SK-N-SH (cell line): ENCODE data around the gene DNMT3A. TPM values are rescaled to one million over a fixed set of nuclear protein-coding genes. Genes with fewer than 3 reads are reported as not detected.

Experiments
- CTCF ChIA-PET: fragments of 300-600, 350-600 bp; formaldehyde crosslinking; extraction: SDS; loops from one replicate; lab custom pipeline; 2021; lab: Yijun Ruan, JAX
- POLR2A ChIA-PET: fragments of 350-600 bp; sonication (Branson Sonifier 250); formaldehyde crosslinking; extraction: SDS; loops from one replicate; lab custom pipeline; 2020; ENCODE audit warnings: antibody characterized with exemption, inconsistent platforms; lab: Yijun Ruan, JAX
- DNase-seq: peaks from one replicate; pipeline ENCODE4 v3.0.0; 2012
- H2AFZ ChIP-seq: fragments of 200-600 bp; sonication (generic); 2 replicates; pipeline ENCODE4 v1.8.1; 2016; ENCODE audit warnings: antibody characterized with exemption, mild to moderate bottlenecking, low read depth
- H3F3A ChIP-seq: fragments of 200-600 bp; sonication (generic); replicated peaks from 2 replicates; pipeline ENCODE3; 2016; ENCODE audit warnings: antibody characterized with exemption, mild to moderate bottlenecking; ENCODE audit not compliant: insufficient read depth
- H3K27ac ChIP-seq, 2 experiments: fragments of 200-500 bp in 1 of 2; fragments of 200-600 bp in 1 of 2; sonication (Bioruptor generic) in 1 of 2; sonication (generic), shearing (Covaris generic) in 1 of 2; 2 replicates each; pipeline versions ENCODE4 v1.5.1 to v1.6.1; 2014 to 2016; ENCODE audit warnings: low read depth in 2 of 2, inconsistent platforms in 1 of 2, low read length in 1 of 2, mild to moderate bottlenecking in 1 of 2, mixed read lengths in 1 of 2
- H3K27me3 ChIP-seq: fragments of 200-600 bp; sonication (generic), shearing (Covaris generic); 2 replicates; pipeline ENCODE4 v1.6.1; 2016; ENCODE audit warnings: mixed run types; ENCODE audit not compliant: insufficient read depth
- H3K36me3 ChIP-seq, 2 experiments: fragments of 200-500 bp in 1 of 2; fragments of 200-600 bp in 1 of 2; sonication (Bioruptor generic) in 1 of 2; sonication (generic) in 1 of 2; replicated peaks in 1 of 2; 2 replicates each; pipeline versions ENCODE3 to v1.5.1; 2014 to 2016; ENCODE audit warnings: low read length in 1 of 2, mild to moderate bottlenecking in 1 of 2; ENCODE audit not compliant: insufficient read depth in 2 of 2, control insufficient read depth in 1 of 2
- H3K4me1 ChIP-seq, 2 experiments: fragments of 200-500 bp in 1 of 2; fragments of 200-600 bp in 1 of 2; sonication (Bioruptor generic) in 1 of 2; sonication (generic), shearing (Covaris generic) in 1 of 2; 2 replicates each; pipeline versions ENCODE4 v1.5.1 to v1.6.1; 2014 to 2016; ENCODE audit warnings: low read depth in 1 of 2, low read length in 1 of 2, mixed run types in 1 of 2; ENCODE audit not compliant: insufficient read depth in 2 of 2, control insufficient read depth in 1 of 2
- H3K4me2 ChIP-seq: fragments of 200-600 bp; sonication (generic), shearing (Covaris generic); 2 replicates; pipeline ENCODE4 v1.6.1; 2017; ENCODE audit warnings: mixed run types
- H3K4me3 ChIP-seq, 2 experiments: fragments of 200-500 bp in 1 of 2; fragments of 200-600 bp in 1 of 2; sonication (Bioruptor generic) in 1 of 2; sonication (generic), shearing (Covaris generic) in 1 of 2; 2 replicates each; pipeline versions ENCODE4 v1.5.1 to v1.8.1; 2014 to 2016; ENCODE audit warnings: low read depth in 2 of 2, inconsistent platforms in 1 of 2, low read length in 1 of 2, mild to moderate bottlenecking in 1 of 2, mixed read lengths in 1 of 2, moderate library complexity in 1 of 2
- H3K79me2 ChIP-seq: fragments of 200-600 bp; sonication (generic); 2 replicates; pipeline ENCODE4 v1.8.1; 2017; ENCODE audit warnings: mild to moderate bottlenecking; ENCODE audit not compliant: insufficient read depth
- H3K9ac ChIP-seq: fragments of 200-600 bp; sonication (generic); 2 replicates; pipeline ENCODE4 v1.6.1; 2017; ENCODE audit warnings: mixed run types
- H3K9me2 ChIP-seq: fragments of 200-600 bp; sonication (generic); 2 replicates; pipeline ENCODE4 v1.6.1; 2017; ENCODE audit warnings: mixed run types
- H3K9me3 ChIP-seq: fragments of 200-600 bp; sonication (generic); 2 replicates; pipeline ENCODE4 v1.6.1; 2017; ENCODE audit warnings: mixed run types, mild to moderate bottlenecking, moderate library complexity
- H4K20me1 ChIP-seq: fragments of 200-600 bp; sonication (generic); 2 replicates; pipeline ENCODE4 v1.6.1; 2017; ENCODE audit warnings: mild to moderate bottlenecking, mixed run types; ENCODE audit not compliant: insufficient read depth
- CHD2 ChIP-seq: fragments of 150-350 bp; IDR thresholded peaks from 2 replicates; pipeline ENCODE4 v1.6.1; 2018; ENCODE audit warnings: low read length; ENCODE audit not compliant: partially characterized antibody
- ELF1 ChIP-seq: IDR thresholded peaks from 2 replicates; pipeline ENCODE4 v1.4.0; 2012
- EP300 ChIP-seq, 2 experiments: IDR thresholded peaks; 2 replicates each; pipeline versions ENCODE4 v1.4.0 to v1.6.1; 2012; ENCODE audit warnings: borderline replicate concordance in 1 of 2, low read depth in 1 of 2, low read length in 1 of 2
- FOSL2 ChIP-seq: IDR thresholded peaks from 2 replicates; pipeline ENCODE4 v1.4.0; 2012; ENCODE audit warnings: low read depth, mild to moderate bottlenecking, moderate library complexity, borderline replicate concordance
- FOXJ3 ChIP-seq: sonication (generic); formaldehyde crosslinking; IDR thresholded peaks from 2 replicates; pipeline ENCODE4 v1.5.1; 2020; ENCODE audit warnings: mild to moderate bottlenecking, missing genetic modification reagents
- GATA2 ChIP-seq: sonication (generic); formaldehyde crosslinking; IDR thresholded peaks from 2 replicates; pipeline ENCODE4 v1.5.0; 2020; ENCODE audit warnings: mild to moderate bottlenecking, missing genetic modification reagents
- MEF2A ChIP-seq: IDR thresholded peaks from 2 replicates; pipeline ENCODE4 v1.4.0; 2012; ENCODE audit warnings: low read depth, borderline replicate concordance
- NFIC ChIP-seq: IDR thresholded peaks from 2 replicates; pipeline ENCODE4 v1.4.0; 2012; ENCODE audit warnings: borderline replicate concordance
- POLR2AphosphoS5 ChIP-seq: IDR thresholded peaks from 2 replicates; pipeline ENCODE4 v1.6.1; 2012; ENCODE audit warnings: low read depth, low read length
- RAD21 ChIP-seq: IDR thresholded peaks from 2 replicates; pipeline ENCODE4 v1.6.1; 2012; ENCODE audit warnings: mild to moderate bottlenecking, low read length
- RCOR1 ChIP-seq: fragments of 150-350 bp; IDR thresholded peaks from 2 replicates; pipeline ENCODE4 v1.6.1; 2017; ENCODE audit warnings: antibody characterized with exemption, low read length
- SIN3A ChIP-seq: IDR thresholded peaks from 2 replicates; pipeline ENCODE4 v1.6.1; 2012; ENCODE audit warnings: low read depth, mild to moderate bottlenecking, low read length, moderate library complexity, borderline replicate concordance
- TAF1 ChIP-seq: IDR thresholded peaks from 2 replicates; pipeline ENCODE4 v1.6.1; 2012; ENCODE audit warnings: low read depth, mild to moderate bottlenecking, low read length, moderate library complexity, borderline replicate concordance
- TCF12 ChIP-seq: IDR thresholded peaks from 2 replicates; pipeline ENCODE4 v1.4.0; 2012
- WGBS: methylation state at CpG from one replicate; pipeline ENCODE4 v1.1.6; 2017; ENCODE audit warnings: low lambda C conversion rate; 5-methylcytosine and 5-hydroxymethylcytosine counted together
- polyA plus RNA-seq, 3 experiments: library from polyadenylated mRNA; depleted of rRNA; stranded (reverse); fragments of >200 nt; gene quantifications; 2 replicates each; pipeline ENCODE4 v1.2.3, GENCODE V29; 2012
- TF ChIP-seq, protein P1 (sequence below): IDR thresholded peaks from 2 replicates; pipeline ENCODE4; 2012
- TF ChIP-seq, protein P2 (sequence below): IDR thresholded peaks from 2 replicates; pipeline ENCODE4 v1.4.0; 2012; ENCODE audit warnings: low read depth, borderline replicate concordance
- TF ChIP-seq, protein P3 (sequence below): IDR thresholded peaks from 2 replicates; pipeline ENCODE4 v1.4.0; 2012; ENCODE audit warnings: low read depth, borderline replicate concordance
- TF ChIP-seq, protein P4 (sequence below): IDR thresholded peaks from 2 replicates; pipeline ENCODE4 v1.4.0; 2012; ENCODE audit warnings: low read depth
- TF ChIP-seq, protein P5 (sequence below): fragments of 200-600 bp; sonication (generic); IDR thresholded peaks from 2 replicates; pipeline ENCODE4 v1.6.1; 2017; ENCODE audit warnings: antibody characterized with exemption, mild to moderate bottlenecking, moderate library complexity
- TF ChIP-seq, protein P6 (sequence below): fragments of 150-350 bp; IDR thresholded peaks from 2 replicates; pipeline ENCODE4 v1.6.1; 2017; ENCODE audit warnings: antibody characterized with exemption, low read length, low read depth, borderline replicate concordance

The DNMT3A gene
- polyA plus RNA-seq, 1 of the 3 experiments (the other 2 are of a cell fraction): 5.6 TPM

DNA sequence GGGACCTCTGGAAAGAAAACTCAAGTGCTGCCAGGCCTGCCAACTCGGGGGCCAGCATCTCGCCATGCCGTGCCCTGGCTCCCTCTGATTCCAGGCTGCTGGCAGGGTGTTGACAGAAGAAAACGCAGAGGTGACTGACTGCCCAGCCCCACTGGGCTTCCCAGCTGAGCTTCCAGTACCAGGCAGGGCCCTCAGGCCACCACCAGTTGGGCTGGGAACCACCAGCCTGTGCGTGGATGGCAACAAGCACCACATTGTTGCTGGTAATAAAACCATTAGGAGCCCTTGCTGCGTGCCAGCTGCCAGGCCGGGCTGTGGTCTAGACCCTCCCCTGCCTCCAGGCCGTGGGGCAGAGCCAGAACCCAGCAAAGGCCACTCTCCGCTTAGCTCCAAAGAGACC lies 9.2 kb downstream of the DNMT3A start:
- Histone ChIP-seq H3K36me3 (peaks cover under 1 to 3% of the 10 kb centered on the region in 2 experiments), H3K27ac (peak overlapping the region in 1 of 2 experiments; percentile 77; a peak in 2 of 4 replicates), H3K4me1 (peaks cover 0 to 74% of the 10 kb centered on the region in 2 experiments; a peak in 2 of 4 replicates), H3K4me2 (no peak overlapping the region), H3K9ac (no peak overlapping the region), H3K27me3 (no peaks in the 10 kb centered on the region), H4K20me1 (peaks cover 71% of the 10 kb centered on the region), H3K4me3 (no peak overlapping the region), H3F3A (no peaks in the 10 kb centered on the region), H3K9me2 (no peaks in the 10 kb centered on the region), H3K9me3 (no peaks in the 10 kb centered on the region), H3K79me2 (peaks cover 22% of the 10 kb centered on the region), H2AFZ (no peak overlapping the region)
- ChIA-PET CTCF (interaction anchor here (1.4 to 11.3 kb wide), 3 partner anchors 10 to 44 kb away, joined by 4 to 117 read pairs (median 14); partner anchors contain the start of gene DNMT3A), POLR2A (interaction anchor here (1.7 to 1.8 kb wide), 2 partner anchors 16 to 18 kb away, joined by 6 read pairs; no protein-coding TSS in a partner anchor)
- 90% methylated on average over 7 of the region's 9 CpGs for WGBS
- DNase-seq: peak; percentile 67
- TF ChIP-seq MEF2A (no peak), EP300 (IDR thresholded peaks at IDR 0.05; ENCODE audit: borderline replicate concordance in 1 of 2, low read depth in 1 of 2, low read length in 1 of 2) (no peak), ELF1 (no peak), NFIC (no peak), FOXJ3 (0 out of 2 replicates have a peak, but pooled peaks have one; percentile 18), GATA2 (CRISPR knock-in tag) (no peak), CHD2 (peak; percentile 57), TAF1 (no peak), FOSL2 (no peak), SIN3A (no peak), POLR2AphosphoS5 (no peak), TCF12 (no peak), RAD21 (no peak), RCOR1 (0 out of 2 replicates have a peak, but pooled peaks have one; percentile 15)
- TF ChIP-seq, protein P1, sequence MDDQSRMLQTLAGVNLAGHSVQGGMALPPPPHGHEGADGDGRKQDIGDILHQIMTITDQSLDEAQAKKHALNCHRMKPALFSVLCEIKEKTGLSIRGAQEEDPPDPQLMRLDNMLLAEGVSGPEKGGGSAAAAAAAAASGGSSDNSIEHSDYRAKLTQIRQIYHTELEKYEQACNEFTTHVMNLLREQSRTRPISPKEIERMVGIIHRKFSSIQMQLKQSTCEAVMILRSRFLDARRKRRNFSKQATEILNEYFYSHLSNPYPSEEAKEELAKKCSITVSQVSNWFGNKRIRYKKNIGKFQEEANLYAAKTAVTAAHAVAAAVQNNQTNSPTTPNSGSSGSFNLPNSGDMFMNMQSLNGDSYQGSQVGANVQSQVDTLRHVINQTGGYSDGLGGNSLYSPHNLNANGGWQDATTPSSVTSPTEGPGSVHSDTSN: no peak
- TF ChIP-seq, protein P2, sequence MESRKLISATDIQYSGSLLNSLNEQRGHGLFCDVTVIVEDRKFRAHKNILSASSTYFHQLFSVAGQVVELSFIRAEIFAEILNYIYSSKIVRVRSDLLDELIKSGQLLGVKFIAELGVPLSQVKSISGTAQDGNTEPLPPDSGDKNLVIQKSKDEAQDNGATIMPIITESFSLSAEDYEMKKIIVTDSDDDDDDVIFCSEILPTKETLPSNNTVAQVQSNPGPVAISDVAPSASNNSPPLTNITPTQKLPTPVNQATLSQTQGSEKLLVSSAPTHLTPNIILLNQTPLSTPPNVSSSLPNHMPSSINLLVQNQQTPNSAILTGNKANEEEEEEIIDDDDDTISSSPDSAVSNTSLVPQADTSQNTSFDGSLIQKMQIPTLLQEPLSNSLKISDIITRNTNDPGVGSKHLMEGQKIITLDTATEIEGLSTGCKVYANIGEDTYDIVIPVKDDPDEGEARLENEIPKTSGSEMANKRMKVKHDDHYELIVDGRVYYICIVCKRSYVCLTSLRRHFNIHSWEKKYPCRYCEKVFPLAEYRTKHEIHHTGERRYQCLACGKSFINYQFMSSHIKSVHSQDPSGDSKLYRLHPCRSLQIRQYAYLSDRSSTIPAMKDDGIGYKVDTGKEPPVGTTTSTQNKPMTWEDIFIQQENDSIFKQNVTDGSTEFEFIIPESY: no peak
- TF ChIP-seq, protein P3, sequence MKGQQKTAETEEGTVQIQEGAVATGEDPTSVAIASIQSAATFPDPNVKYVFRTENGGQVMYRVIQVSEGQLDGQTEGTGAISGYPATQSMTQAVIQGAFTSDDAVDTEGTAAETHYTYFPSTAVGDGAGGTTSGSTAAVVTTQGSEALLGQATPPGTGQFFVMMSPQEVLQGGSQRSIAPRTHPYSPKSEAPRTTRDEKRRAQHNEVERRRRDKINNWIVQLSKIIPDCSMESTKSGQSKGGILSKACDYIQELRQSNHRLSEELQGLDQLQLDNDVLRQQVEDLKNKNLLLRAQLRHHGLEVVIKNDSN: no peak
- TF ChIP-seq, protein P4, sequence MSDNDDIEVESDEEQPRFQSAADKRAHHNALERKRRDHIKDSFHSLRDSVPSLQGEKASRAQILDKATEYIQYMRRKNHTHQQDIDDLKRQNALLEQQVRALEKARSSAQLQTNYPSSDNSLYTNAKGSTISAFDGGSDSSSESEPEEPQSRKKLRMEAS: no peak
- TF ChIP-seq, protein P5, sequence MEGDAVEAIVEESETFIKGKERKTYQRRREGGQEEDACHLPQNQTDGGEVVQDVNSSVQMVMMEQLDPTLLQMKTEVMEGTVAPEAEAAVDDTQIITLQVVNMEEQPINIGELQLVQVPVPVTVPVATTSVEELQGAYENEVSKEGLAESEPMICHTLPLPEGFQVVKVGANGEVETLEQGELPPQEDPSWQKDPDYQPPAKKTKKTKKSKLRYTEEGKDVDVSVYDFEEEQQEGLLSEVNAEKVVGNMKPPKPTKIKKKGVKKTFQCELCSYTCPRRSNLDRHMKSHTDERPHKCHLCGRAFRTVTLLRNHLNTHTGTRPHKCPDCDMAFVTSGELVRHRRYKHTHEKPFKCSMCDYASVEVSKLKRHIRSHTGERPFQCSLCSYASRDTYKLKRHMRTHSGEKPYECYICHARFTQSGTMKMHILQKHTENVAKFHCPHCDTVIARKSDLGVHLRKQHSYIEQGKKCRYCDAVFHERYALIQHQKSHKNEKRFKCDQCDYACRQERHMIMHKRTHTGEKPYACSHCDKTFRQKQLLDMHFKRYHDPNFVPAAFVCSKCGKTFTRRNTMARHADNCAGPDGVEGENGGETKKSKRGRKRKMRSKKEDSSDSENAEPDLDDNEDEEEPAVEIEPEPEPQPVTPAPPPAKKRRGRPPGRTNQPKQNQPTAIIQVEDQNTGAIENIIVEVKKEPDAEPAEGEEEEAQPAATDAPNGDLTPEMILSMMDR: no peak
- TF ChIP-seq, protein P6, sequence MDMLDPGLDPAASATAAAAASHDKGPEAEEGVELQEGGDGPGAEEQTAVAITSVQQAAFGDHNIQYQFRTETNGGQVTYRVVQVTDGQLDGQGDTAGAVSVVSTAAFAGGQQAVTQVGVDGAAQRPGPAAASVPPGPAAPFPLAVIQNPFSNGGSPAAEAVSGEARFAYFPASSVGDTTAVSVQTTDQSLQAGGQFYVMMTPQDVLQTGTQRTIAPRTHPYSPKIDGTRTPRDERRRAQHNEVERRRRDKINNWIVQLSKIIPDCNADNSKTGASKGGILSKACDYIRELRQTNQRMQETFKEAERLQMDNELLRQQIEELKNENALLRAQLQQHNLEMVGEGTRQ: no peak
